A549 (cell line): ENCODE data around the gene CCDC190.
"Not testable (repeated sequence)": the region's sequence is repeated elsewhere in the genome, so short reads cannot be mapped to it uniquely, and the experiment has no call there.

Source experiments
- CTCF ChIP-seq: fragments of >200 bp; sonication (Bioruptor Twin); formaldehyde crosslinking; IDR thresholded peaks from 3 replicates; pipeline ENCODE4 v1.5.1; 2016
- PBX3 ChIP-seq: IDR thresholded peaks from 2 replicates; pipeline ENCODE4 v1.6.1; 2012
- POLR2A ChIP-seq: IDR thresholded peaks from 2 replicates; pipeline ENCODE4 v1.6.1; 2012; ENCODE audit warnings: mild to moderate bottlenecking, low read length
- RNF2 ChIP-seq: fragments of 200-600 bp; sonication (generic); IDR thresholded peaks from 2 replicates; pipeline ENCODE4 v1.6.1; 2016; ENCODE audit warnings: low read depth, mild to moderate bottlenecking, antibody characterized with exemption, moderate library complexity, borderline replicate concordance
- SMC3 ChIP-seq: fragments of >200 bp; sonication (Bioruptor Twin); formaldehyde crosslinking; IDR thresholded peaks from 3 replicates; pipeline ENCODE4 v1.6.1; 2018; ENCODE audit warnings: inconsistent platforms

GRCh38 chr1:162871417-162871816 lies 10.4 kb upstream of the CCDC190 start:
- not testable (repeated sequence) for TF ChIP-seq POLR2A, SMC3, RNF2, CTCF, PBX3
